Progenitor cell of endocrine pancreas (in vitro differentiated cells): ENCODE measurements around the gene TAF4. TPM values are rescaled to one million over a fixed set of nuclear protein-coding genes. Genes with fewer than 3 reads are reported as not detected.
"Not testable (repeated sequence)": the region's sequence is repeated elsewhere in the genome, so short reads cannot be mapped to it uniquely, and the experiment has no call there.

Source experiments
- DNase-seq: peaks from one replicate; pipeline ENCODE4 v3.0.0; 2021; ENCODE audit warnings: low spot score; ENCODE audit not compliant: unreplicated experiment
- H3K27ac Mint-ChIP-seq: 2 replicates; pipeline ENCODE4 v1.8.0; 2021; ENCODE audit warnings: mild to moderate bottlenecking, moderate library complexity, mixed read lengths
- H3K27me3 Mint-ChIP-seq: 2 replicates; pipeline ENCODE4 v1.8.0; 2021; ENCODE audit warnings: mixed read lengths
- H3K36me3 Mint-ChIP-seq: 2 replicates; pipeline ENCODE4 v1.8.0; 2022; ENCODE audit warnings: mixed read lengths; ENCODE audit not compliant: insufficient read depth
- H3K4me1 Mint-ChIP-seq: 2 replicates; pipeline ENCODE4 v1.8.0; 2021; ENCODE audit warnings: low read depth, mixed read lengths
- H3K4me3 Mint-ChIP-seq: 2 replicates; pipeline ENCODE4 v1.8.0; 2021; ENCODE audit warnings: low read depth, mild to moderate bottlenecking, moderate library complexity, mixed read lengths
- H3K9me3 Mint-ChIP-seq: 2 replicates; pipeline ENCODE4 v1.8.0; 2021; ENCODE audit warnings: low read depth, mixed read lengths
- total RNA-seq: library from RNA; stranded (reverse); gene quantifications from 2 replicates; pipeline ENCODE4 v1.2.1, GENCODE V29; 2021
- TF ChIP-seq, protein P1 (sequence below): fragments of 200-600 bp; sonication (generic); IDR thresholded peaks from one replicate; pipeline ENCODE4 v1.5.0; 2021; ENCODE audit warnings: antibody characterized with exemption, mild to moderate bottlenecking; ENCODE audit not compliant: unreplicated experiment

Gene TAF4
- total RNA-seq, 1 donor from 2014 or later = 34.7 TPM

DNA sequence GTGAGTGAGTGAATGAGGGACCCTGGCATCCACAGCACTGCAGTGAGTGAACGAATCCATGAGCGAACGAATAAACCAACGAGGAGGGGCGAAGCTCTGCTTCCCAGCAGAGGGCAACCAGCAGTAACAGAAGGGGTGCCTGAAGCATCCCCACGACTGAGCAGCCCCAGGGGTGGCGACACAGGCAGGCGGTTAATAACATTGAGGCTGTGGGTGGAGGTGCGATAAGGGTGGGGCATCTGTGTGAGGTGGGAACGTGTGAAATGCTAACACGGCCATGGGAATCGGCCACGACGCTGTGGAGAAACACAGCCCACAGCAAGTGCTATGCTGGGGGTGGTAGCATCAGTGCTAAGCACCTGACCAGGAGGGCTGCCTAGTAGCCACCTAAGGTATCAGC, 75.9 kb downstream of the TAF4 start:
- Mint-ChIP-seq H3K9me3 (peaks cover 19% of the 10 kb centered on the region), H3K36me3 (peaks cover 63% of the 10 kb centered on the region), H3K27me3 (no peaks in the 10 kb centered on the region), H3K27ac (no peak overlapping the region), H3K4me3 (no peak overlapping the region), H3K4me1 (no peaks in the 10 kb centered on the region)
- no peak for DNase-seq
- TF ChIP-seq, protein P1, sequence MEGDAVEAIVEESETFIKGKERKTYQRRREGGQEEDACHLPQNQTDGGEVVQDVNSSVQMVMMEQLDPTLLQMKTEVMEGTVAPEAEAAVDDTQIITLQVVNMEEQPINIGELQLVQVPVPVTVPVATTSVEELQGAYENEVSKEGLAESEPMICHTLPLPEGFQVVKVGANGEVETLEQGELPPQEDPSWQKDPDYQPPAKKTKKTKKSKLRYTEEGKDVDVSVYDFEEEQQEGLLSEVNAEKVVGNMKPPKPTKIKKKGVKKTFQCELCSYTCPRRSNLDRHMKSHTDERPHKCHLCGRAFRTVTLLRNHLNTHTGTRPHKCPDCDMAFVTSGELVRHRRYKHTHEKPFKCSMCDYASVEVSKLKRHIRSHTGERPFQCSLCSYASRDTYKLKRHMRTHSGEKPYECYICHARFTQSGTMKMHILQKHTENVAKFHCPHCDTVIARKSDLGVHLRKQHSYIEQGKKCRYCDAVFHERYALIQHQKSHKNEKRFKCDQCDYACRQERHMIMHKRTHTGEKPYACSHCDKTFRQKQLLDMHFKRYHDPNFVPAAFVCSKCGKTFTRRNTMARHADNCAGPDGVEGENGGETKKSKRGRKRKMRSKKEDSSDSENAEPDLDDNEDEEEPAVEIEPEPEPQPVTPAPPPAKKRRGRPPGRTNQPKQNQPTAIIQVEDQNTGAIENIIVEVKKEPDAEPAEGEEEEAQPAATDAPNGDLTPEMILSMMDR = no peak

DNA sequence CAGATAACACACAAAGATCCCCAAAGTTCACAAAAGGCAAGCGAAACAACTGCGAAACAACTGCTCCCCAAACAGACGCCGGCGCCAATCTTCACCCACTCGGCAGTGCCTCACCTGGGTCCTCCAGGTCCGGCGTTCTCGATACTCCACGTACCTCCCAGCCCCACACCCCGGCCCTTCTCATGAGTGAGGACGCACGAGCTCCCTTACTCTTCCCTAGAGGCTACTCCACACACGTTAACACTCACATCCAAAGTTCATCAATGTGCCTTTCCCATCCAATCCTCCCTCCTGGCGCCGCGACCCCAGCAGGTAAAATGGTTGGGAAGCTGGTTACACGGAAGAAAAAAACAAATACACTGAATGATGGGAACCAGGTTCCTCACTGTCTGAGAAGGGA, 77.0 kb downstream of the TAF4 start:
- H3K36me3 Mint-ChIP-seq = peaks cover 62% of the 10 kb centered on the region

DNA sequence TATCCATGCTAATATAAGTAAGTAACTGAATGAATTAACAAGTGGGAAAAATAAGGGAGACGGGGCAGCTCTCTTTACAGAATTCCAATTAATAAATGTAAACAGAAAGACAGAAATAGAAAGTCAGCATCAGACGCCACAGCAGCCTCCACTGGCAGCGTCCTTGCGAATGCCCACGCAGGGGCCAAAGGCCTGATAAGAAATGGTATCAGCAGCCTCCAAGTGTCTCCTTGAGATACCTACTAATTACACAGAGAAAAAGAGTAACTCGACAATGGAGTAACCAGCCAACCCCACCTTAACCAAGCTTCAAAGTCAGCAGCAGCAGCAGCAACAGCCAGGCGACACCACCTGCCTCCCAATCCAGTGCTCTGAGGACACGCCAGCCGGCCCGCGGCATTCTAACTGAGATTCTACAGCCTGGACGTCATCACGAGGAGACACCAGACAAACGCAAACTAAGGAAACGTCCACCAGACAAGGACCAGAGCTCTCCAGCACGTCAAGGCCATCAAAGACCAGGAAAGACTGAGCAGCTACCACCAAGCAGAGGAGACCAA, 78.8 kb downstream of the TAF4 start:
- no peak overlapping the region for H3K4me3 Mint-ChIP-seq
- H3K4me1 Mint-ChIP-seq = no peaks in the 10 kb centered on the region
- no peak overlapping the region for H3K27ac Mint-ChIP-seq
- H3K36me3 Mint-ChIP-seq = peaks cover 44% of the 10 kb centered on the region
- no peak for DNase-seq
- peaks cover 6% of the 10 kb centered on the region for H3K9me3 Mint-ChIP-seq
- TF ChIP-seq, protein P1 = no peak
- no peaks in the 10 kb centered on the region for H3K27me3 Mint-ChIP-seq

More for the DNA sequence above, 77.0 kb downstream of the TAF4 start:
- H3K27me3 Mint-ChIP-seq = no peaks in the 10 kb centered on the region
- H3K4me3 Mint-ChIP-seq = no peak overlapping the region
- no peak overlapping the region for H3K27ac Mint-ChIP-seq
- TF ChIP-seq, protein P1 = no peak
- H3K4me1 Mint-ChIP-seq = no peaks in the 10 kb centered on the region
- peaks cover 19% of the 10 kb centered on the region for H3K9me3 Mint-ChIP-seq
- DNase-seq = no peak

DNA sequence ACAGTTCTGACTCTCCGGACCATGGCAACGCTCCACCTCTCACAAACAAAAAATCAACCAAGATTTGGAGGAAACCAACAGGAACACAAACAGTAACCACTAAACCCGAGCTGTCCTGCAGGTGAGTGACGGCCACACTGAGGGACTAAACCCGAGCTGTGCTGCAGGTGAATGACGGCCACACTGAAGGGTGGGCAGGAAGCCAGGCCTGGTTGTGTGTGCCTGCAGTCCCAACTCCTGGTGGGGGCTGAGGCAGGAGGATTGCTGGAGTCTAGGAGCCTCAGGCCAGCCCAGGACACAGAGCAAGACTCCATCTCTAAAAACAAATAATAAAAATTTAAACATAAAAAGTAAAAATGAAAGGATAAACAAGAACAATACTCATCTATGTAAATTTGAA, 80.6 kb downstream of the TAF4 start:
- no peaks in the 10 kb centered on the region for H3K4me1 Mint-ChIP-seq
- H3K27me3 Mint-ChIP-seq = no peaks in the 10 kb centered on the region
- H3K36me3 Mint-ChIP-seq = peaks cover 37% of the 10 kb centered on the region
- H3K9me3 Mint-ChIP-seq = no peaks in the 10 kb centered on the region
- no peak overlapping the region for H3K4me3 Mint-ChIP-seq
- H3K27ac Mint-ChIP-seq = no peak overlapping the region
- DNase-seq = no peak
- TF ChIP-seq, protein P1 = no peak

DNA sequence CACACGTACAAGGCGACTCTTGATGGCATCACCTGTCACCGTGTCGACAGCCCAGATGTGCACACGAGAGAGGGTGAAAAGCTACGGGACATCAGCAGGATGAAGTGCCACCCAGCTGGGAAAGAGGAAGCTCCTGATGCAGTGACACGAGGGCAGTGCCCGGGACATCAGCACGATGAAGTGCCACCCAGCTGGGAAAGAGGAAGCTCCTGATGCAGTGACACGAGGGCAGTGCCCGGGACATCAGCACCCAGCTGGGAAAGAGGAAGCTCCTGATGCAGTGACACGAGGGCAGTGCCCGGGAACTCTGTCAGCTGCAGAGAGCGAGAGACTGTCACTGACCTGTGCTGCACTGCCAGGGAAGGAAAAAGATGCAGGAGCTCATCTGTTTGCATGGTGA, 81.2 kb downstream of the TAF4 start:
- not testable (repeated sequence) for H3K27ac Mint-ChIP-seq, H3K4me1 Mint-ChIP-seq, DNase-seq, H3K9me3 Mint-ChIP-seq, H3K27me3 Mint-ChIP-seq, H3K4me3 Mint-ChIP-seq
- H3K36me3 Mint-ChIP-seq = peaks cover 34% of the 10 kb centered on the region

DNA sequence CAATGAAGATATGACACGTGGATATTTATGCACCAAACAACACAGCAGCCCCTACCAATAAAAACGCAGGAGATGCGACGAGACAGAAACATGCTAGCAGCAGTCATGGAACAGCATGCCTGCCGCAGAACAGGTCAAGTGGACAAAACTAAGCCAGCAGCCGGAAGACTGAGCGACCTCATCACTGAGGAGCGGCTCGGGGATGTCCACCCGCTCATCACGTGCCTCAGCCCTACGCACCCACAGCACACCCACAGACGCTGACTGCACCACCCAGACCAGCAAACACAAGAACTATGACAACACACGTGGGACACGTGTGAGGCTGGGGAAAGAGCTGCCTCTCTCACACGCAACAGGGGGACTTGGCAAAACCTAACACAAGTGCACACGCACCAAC, 81.7 kb downstream of the TAF4 start:
- H3K36me3 Mint-ChIP-seq = peaks cover 34% of the 10 kb centered on the region

More for the DNA sequence above, 81.7 kb downstream of the TAF4 start:
- no peak for DNase-seq
- no peak overlapping the region for H3K4me3 Mint-ChIP-seq
- TF ChIP-seq, protein P1 = no peak
- H3K9me3 Mint-ChIP-seq = no peaks in the 10 kb centered on the region
- no peak overlapping the region for H3K27ac Mint-ChIP-seq
- no peaks in the 10 kb centered on the region for H3K4me1 Mint-ChIP-seq
- no peaks in the 10 kb centered on the region for H3K27me3 Mint-ChIP-seq
